ENCODE measurements around the gene SLC17A4.

The SLC17A4 gene

DNA sequence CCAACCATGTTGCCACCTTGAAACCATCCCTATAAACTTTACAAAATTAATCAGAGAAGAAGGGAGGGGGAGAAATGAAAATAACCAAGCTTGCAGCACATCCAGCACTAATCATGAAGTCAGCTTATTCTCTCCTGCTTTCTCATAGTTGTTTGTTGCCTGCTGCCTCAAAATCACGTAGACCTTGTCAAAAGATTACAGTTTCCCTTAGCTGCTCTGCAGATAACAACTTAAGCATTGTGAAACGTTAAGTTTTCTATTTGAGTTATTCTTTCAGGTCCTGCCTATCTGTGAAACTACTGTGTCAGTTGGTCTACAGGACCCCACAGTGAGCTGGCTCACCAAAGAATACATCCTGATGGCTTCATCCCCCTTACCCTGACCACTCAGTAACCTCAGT lies 32.9 kb downstream of the SLC17A4 start:
- Histone ChIP-seq H3K4me2 (ENCODE audit: low read length) (no peak overlapping the region), H3K4me3 (ENCODE audit: low read length) (no peak overlapping the region), H3K9ac (ENCODE audit: low read depth, low read length) (no peak overlapping the region), H3K27me3 (ENCODE audit: control insufficient read depth, insufficient read depth, low read length) (peaks cover 3% of the 10 kb centered on the region), H3K36me3 (ENCODE audit: insufficient read depth, low read length) (no peaks in the 10 kb centered on the region), H3K4me1 (ENCODE audit: control insufficient read depth, insufficient read depth, low read length) (no peaks in the 10 kb centered on the region), H3K9me3 (replicated peaks; ENCODE audit: low read length) (no peaks in the 10 kb centered on the region)

DNA sequence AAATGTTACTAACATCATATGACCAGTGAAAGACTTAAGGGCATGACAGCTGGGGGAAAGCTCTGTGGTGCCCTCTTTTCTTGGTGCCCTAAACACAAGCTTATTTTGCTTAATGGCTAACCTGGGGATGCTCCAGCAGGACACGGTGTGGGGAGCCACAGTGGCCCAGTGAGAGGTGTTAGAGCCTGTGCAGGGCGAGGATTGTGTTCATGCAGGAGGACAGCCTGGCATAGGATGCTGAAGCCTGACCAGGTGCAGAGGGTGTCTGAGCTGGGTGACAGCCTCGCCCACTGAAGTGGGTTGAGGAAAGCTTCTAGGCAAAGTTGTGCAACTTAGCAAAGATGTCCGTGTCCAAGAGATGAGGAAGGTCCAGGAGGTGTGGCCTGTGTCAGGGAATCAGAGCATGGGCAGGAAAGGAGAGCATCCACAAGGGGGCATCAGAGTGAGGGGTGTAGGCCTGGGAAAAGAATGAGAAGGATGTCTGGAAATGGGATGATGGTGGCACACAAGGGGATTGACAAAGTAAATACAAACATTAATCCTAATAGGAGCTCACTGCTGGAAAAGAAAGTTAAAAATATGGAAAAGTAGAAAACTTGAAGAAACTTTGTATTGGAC lies 33.9 kb downstream of the SLC17A4 start:
- Histone ChIP-seq H3K36me3 (ENCODE audit: insufficient read depth, low read length) (no peaks in the 10 kb centered on the region), H3K4me2 (ENCODE audit: low read length) (no peak overlapping the region), H3K9me3 (replicated peaks; ENCODE audit: low read length) (no peaks in the 10 kb centered on the region), H3K9ac (ENCODE audit: low read depth, low read length) (no peak overlapping the region), H3K4me3 (ENCODE audit: low read length) (no peak overlapping the region), H3K4me1 (ENCODE audit: control insufficient read depth, insufficient read depth, low read length) (no peaks in the 10 kb centered on the region), H3K27me3 (ENCODE audit: control insufficient read depth, insufficient read depth, low read length) (peaks cover 7% of the 10 kb centered on the region)

DNA sequence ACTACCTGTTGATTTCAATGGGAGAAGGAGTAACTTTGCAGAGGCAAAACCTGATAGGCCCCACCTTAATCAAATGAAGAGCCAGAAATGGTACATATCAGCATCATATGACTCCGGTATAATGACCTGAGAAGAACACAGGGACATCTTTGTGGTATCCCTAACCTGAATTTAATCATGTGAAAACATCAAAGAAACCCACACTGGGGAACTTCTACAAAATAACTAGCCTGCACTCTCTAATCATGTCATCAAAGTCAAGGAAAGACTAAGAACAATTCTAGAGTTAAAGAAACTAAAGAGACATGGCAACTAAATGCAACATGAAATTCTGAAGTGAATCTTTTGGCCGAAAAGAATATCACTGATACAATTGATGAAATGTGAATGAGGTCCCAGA lies 34.9 kb downstream of the SLC17A4 start:
- Histone ChIP-seq H3K36me3 (ENCODE audit: insufficient read depth, low read length) (no peaks in the 10 kb centered on the region), H3K9ac (ENCODE audit: low read depth, low read length) (no peak overlapping the region), H3K27me3 (ENCODE audit: control insufficient read depth, insufficient read depth, low read length) (peaks cover 7% of the 10 kb centered on the region), H3K4me3 (ENCODE audit: low read length) (no peak overlapping the region), H3K9me3 (replicated peaks; ENCODE audit: low read length) (no peaks in the 10 kb centered on the region), H3K4me1 (ENCODE audit: control insufficient read depth, insufficient read depth, low read length) (no peaks in the 10 kb centered on the region), H3K4me2 (ENCODE audit: low read length) (no peak overlapping the region)

DNA sequence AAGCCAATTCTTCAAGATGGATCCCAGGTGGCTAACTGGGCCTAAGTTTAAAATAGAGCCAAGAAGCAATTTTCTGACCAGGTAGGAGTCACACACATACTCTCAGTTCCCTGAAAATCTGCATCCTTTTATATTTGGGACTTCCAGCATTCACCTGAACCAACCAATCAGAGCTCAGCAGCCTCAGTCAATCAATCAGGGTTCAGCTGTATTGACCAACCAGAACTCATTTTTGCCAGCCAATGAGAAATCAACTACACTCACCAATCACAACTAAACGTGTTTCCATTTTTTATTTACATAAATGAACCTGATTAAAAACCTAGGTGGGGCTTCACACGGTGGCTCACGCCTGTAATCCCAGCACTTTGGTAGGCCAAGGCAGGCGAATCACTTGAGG lies 37.5 kb downstream of the SLC17A4 start:
- Histone ChIP-seq H3K27me3 (ENCODE audit: control insufficient read depth, insufficient read depth, low read length) (peaks cover 4% of the 10 kb centered on the region), H3K4me3 (ENCODE audit: low read length) (no peak overlapping the region), H3K4me1 (ENCODE audit: control insufficient read depth, insufficient read depth, low read length) (no peaks in the 10 kb centered on the region), H3K9ac (ENCODE audit: low read depth, low read length) (no peak overlapping the region), H3K4me2 (ENCODE audit: low read length) (no peak overlapping the region), H3K9me3 (replicated peaks; ENCODE audit: low read length) (no peaks in the 10 kb centered on the region), H3K36me3 (ENCODE audit: insufficient read depth, low read length) (no peaks in the 10 kb centered on the region)

DNA sequence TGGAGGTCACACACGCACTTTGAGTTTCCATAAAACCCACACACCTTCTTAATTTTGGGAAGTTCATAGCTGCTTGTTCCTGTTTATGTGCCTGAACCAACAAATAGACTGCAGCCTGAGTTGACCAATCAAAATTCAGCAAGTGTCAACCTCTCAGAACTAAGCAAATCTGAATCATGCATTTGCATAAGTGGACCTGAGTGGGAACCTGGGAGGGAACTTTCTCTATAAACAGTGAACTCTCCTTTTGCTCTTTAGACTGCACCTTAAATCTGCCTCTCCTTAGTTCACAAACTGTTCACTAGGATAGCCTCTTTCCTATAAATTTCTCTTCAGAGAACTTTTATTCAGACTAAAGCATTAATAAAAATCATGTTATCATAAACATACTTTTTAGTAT lies 39.4 kb downstream of the SLC17A4 start:
- Histone ChIP-seq H3K4me3 (ENCODE audit: low read length) (no peak overlapping the region), H3K9me3 (replicated peaks; ENCODE audit: low read length) (no peaks in the 10 kb centered on the region), H3K4me2 (ENCODE audit: low read length) (no peak overlapping the region), H3K4me1 (ENCODE audit: control insufficient read depth, insufficient read depth, low read length) (no peaks in the 10 kb centered on the region), H3K27me3 (ENCODE audit: control insufficient read depth, insufficient read depth, low read length) (peaks cover 8% of the 10 kb centered on the region), H3K9ac (ENCODE audit: low read depth, low read length) (no peak overlapping the region), H3K36me3 (ENCODE audit: insufficient read depth, low read length) (no peaks in the 10 kb centered on the region)

DNA sequence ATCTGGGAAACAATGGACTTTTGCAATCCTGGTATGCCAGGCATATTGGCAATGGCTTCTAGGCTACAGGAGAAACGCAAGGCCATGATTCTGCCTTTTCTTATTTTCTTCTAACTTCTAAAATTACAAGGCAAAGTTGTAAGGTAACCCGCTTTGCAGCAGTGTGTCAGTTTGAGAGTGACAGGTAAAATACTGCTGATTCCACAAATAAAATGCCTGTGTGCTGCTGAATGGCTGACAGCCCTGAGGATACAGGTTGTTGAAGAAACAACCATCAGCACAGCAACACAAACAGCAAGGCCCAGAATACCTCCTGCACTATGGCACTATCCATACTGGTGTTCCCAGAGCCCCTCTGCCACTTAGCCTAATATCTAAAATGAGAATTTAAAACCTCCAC lies 40.2 kb downstream of the SLC17A4 start:
- Histone ChIP-seq H3K4me1 (ENCODE audit: control insufficient read depth, insufficient read depth, low read length) (no peaks in the 10 kb centered on the region), H3K9me3 (replicated peaks; ENCODE audit: low read length) (no peaks in the 10 kb centered on the region), H3K4me3 (ENCODE audit: low read length) (no peak overlapping the region), H3K36me3 (ENCODE audit: insufficient read depth, low read length) (no peaks in the 10 kb centered on the region), H3K27me3 (ENCODE audit: control insufficient read depth, insufficient read depth, low read length) (peaks cover 8% of the 10 kb centered on the region), H3K4me2 (ENCODE audit: low read length) (no peak overlapping the region), H3K9ac (ENCODE audit: low read depth, low read length) (no peak overlapping the region)

DNA sequence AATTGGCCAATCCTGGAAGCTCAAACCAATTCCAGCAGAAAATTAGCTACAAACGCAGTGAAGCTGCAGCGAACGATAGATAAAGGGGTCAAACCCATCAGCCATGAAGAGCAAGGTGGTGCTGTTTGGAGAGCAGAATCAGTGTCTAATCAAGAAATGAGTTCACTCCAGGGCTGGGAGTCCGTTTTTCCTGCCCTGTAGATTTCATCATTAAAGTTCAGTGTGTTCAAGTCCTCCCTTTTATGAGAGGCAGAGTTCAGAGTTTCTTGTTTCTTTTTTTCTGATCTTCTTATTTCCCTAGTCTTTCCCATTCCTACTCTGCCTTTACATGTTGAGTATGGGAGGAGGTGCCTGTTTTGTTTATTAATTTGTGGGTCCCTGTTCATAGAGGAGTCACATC lies 46.9 kb downstream of the SLC17A4 start:
- no peak overlapping the region for H3K4me3 ChIP-seq (ENCODE audit: low read length)
- H3K9ac ChIP-seq (ENCODE audit: low read depth, low read length): no peak overlapping the region
- peaks cover 4% of the 10 kb centered on the region for H3K27me3 ChIP-seq (ENCODE audit: control insufficient read depth, insufficient read depth, low read length)
- no peak overlapping the region for H3K4me2 ChIP-seq (ENCODE audit: low read length)
- H3K9me3 ChIP-seq (replicated peaks; ENCODE audit: low read length): no peaks in the 10 kb centered on the region
- H3K4me1 ChIP-seq (ENCODE audit: control insufficient read depth, insufficient read depth, low read length): no peaks in the 10 kb centered on the region
- no peaks in the 10 kb centered on the region for H3K36me3 ChIP-seq (ENCODE audit: insufficient read depth, low read length)

DNA sequence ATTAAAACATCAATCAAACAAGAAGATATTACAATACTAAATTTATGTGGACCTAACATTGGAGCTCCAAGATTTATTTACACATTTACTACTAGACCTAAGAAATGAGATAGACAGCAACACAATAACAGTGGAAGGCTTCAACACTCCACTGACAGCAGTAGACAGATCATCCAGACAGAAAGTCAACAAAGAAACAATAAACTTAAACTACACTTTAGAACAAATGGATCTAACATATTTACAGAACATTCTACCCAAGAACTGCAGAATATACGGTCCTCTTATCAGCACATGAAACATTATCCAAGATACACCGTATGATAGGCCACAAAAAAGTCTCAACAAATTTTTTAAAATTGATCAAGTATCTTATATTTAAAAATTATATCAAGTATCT lies 50.3 kb downstream of the SLC17A4 start:
- Histone ChIP-seq H3K4me1 (ENCODE audit: control insufficient read depth, insufficient read depth, low read length) (no peaks in the 10 kb centered on the region), H3K27me3 (ENCODE audit: control insufficient read depth, insufficient read depth, low read length) (no peaks in the 10 kb centered on the region), H3K4me3 (ENCODE audit: low read length) (no peak overlapping the region), H3K4me2 (ENCODE audit: low read length) (no peak overlapping the region), H3K36me3 (ENCODE audit: insufficient read depth, low read length) (no peaks in the 10 kb centered on the region), H3K9me3 (replicated peaks; ENCODE audit: low read length) (no peaks in the 10 kb centered on the region), H3K9ac (ENCODE audit: low read depth, low read length) (no peak overlapping the region)

DNA sequence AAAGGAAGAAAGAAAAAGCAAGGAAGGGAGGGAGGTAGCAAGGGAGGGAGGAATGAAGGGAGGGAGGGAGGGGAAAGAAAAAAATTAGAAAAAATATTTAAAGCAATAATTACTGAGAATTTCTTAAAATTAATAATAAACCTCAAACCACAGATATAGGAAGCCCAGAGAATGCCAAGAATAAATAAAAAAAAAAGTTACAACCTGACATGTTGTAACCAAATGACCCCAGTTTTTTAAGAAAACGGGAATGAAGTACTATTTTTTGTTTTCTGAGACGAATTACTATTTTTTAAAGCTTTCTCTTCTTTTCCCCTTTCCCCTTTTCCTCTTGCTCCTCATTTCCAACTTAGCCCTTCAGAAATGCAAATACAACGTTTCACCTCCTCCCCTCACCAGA lies 60.7 kb downstream of the SLC17A4 start:
- Histone ChIP-seq H3K9ac (ENCODE audit: low read depth, low read length) (no peak overlapping the region), H3K4me2 (ENCODE audit: low read length) (no peak overlapping the region)

DNA sequence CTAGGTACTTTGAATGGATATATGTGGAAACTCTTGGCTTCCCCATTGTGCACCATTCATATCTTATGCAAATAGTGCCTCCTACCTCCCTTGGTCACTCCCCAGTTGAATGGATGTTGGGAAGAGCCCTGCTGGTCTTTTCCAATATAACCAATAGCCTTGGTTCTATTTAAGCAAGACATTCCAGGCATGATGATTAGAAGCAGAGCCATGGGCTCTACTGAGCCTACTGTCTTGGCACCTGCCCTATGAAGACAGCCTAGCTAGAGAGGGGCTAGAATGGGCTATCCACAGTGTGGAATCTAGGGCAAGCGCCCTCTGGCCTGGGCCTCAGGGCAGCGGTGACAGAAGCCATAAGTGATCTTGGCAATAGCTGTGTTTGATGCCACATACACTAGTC lies 61.7 kb downstream of the SLC17A4 start:
- H3K9ac ChIP-seq (ENCODE audit: low read depth, low read length): no peak overlapping the region
- H3K4me2 ChIP-seq (ENCODE audit: low read length): no peak overlapping the region
- H3K4me1 ChIP-seq (ENCODE audit: control insufficient read depth, insufficient read depth, low read length): no peaks in the 10 kb centered on the region
- no peaks in the 10 kb centered on the region for H3K27me3 ChIP-seq (ENCODE audit: control insufficient read depth, insufficient read depth, low read length)
- H3K4me3 ChIP-seq (ENCODE audit: low read length): no peak overlapping the region
- no peaks in the 10 kb centered on the region for H3K9me3 ChIP-seq (replicated peaks; ENCODE audit: low read length)
- no peaks in the 10 kb centered on the region for H3K36me3 ChIP-seq (ENCODE audit: insufficient read depth, low read length)

More for the DNA sequence above, 60.7 kb downstream of the SLC17A4 start:
- no peak overlapping the region for H3K4me3 ChIP-seq (ENCODE audit: low read length)
- H3K27me3 ChIP-seq (ENCODE audit: control insufficient read depth, insufficient read depth, low read length): no peaks in the 10 kb centered on the region
- no peaks in the 10 kb centered on the region for H3K9me3 ChIP-seq (replicated peaks; ENCODE audit: low read length)
- no peaks in the 10 kb centered on the region for H3K4me1 ChIP-seq (ENCODE audit: control insufficient read depth, insufficient read depth, low read length)
- H3K36me3 ChIP-seq (ENCODE audit: insufficient read depth, low read length): no peaks in the 10 kb centered on the region

DNA sequence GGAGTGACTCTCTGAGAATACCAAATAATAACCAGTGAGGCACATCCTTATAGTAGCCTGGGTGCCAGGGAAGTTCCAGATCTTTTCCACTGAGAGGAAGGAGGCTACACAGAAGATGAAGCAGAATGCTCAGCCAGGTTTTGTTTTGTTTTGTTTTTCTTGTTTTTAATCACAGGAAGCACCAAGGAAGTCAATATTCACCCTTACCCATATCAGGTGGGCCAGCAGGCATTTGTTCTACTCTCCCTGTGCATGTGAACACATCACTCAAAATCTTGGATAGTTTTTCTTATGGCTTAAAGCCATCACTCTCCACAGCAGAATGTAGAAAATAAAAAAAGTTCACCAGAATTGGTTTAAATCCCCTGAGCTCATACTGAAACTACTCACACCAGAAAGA lies 66.8 kb downstream of the SLC17A4 start:
- Histone ChIP-seq H3K9ac (ENCODE audit: low read depth, low read length) (no peak overlapping the region), H3K36me3 (ENCODE audit: insufficient read depth, low read length) (no peaks in the 10 kb centered on the region), H3K27me3 (ENCODE audit: control insufficient read depth, insufficient read depth, low read length) (peaks cover 5% of the 10 kb centered on the region), H3K4me3 (ENCODE audit: low read length) (no peak overlapping the region), H3K4me1 (ENCODE audit: control insufficient read depth, insufficient read depth, low read length) (no peaks in the 10 kb centered on the region), H3K4me2 (ENCODE audit: low read length) (no peak overlapping the region), H3K9me3 (replicated peaks; ENCODE audit: low read length) (no peaks in the 10 kb centered on the region)

DNA sequence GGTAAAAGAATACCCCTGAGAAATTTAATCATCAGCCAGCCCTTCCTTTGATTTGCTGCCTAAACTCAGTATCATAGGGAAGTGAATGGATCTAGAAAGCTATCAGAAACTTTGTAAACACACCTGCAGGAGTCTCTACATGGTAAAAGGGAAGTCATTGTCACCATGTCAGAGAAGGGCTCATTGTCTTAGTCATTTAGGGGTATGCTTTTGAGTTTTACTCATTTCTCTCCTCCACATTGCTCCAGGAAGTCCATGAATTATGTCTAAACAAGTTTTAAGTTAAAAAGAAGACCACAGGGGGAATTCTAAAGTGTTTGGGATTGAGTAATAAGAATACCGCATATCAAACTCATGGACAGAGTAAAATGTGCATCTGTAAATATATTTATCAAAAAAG lies 74.8 kb downstream of the SLC17A4 start:
- H3K9me3 ChIP-seq (replicated peaks; ENCODE audit: low read length): no peaks in the 10 kb centered on the region
- peaks cover 5% of the 10 kb centered on the region for H3K27me3 ChIP-seq (ENCODE audit: control insufficient read depth, insufficient read depth, low read length)

More for the DNA sequence above, 74.8 kb downstream of the SLC17A4 start:
- Histone ChIP-seq H3K36me3 (ENCODE audit: insufficient read depth, low read length) (no peaks in the 10 kb centered on the region), H3K4me2 (ENCODE audit: low read length) (no peak overlapping the region), H3K4me1 (ENCODE audit: control insufficient read depth, insufficient read depth, low read length) (no peaks in the 10 kb centered on the region), H3K4me3 (ENCODE audit: low read length) (no peak overlapping the region), H3K9ac (ENCODE audit: low read depth, low read length) (no peak overlapping the region)
